Gastroesophageal sphincter (tissue), 3 donors: ENCODE results near the gene HCFC1.

Experiments used
- CTCF ChIP-seq, 4 experiments: fragments of 200-600 bp in 2 of 4; fragments of 450-650 bp in 2 of 4; sonication (generic) in 1 of 4; IDR thresholded peaks; one replicate each; pipeline ENCODE4 v1.5.1; 2017 to 2019; ENCODE audit warnings: antibody characterized with exemption in 4 of 4, mild to moderate bottlenecking in 2 of 4, moderate library complexity in 2 of 4
- POLR2A ChIP-seq, 2 donors: fragments of 450-650 bp; IDR thresholded peaks; one replicate each; pipeline ENCODE4 v1.6.1; 2017; ENCODE audit warnings: antibody characterized with exemption in 2 of 2, mild to moderate bottlenecking in 2 of 2, moderate library complexity in 1 of 2

DNA sequence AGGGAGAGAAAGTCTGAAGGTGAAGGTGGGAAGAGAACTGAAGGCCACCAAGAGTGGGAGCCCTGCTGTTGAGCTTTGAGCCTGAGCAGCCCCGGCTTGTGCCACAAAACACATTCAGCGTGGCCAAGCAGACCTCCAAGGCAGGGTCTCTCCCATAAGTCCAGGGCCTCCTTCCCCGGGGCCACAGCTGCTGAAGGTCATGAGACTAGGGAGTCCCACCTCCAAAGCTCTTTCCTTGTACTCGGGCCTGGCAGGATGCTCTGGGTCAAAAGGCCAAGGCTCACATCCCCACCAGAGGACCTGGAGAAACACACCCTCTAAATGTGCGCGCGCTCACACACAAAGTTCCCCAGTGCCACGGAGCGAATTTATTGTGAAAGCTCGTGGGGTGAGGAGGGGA is 42.0 kb downstream of the HCFC1 start:
- TF ChIP-seq CTCF (IDR thresholded peaks at IDR 0.05) (no peak), POLR2A (IDR thresholded peaks at IDR 0.05) (no peak)
